ENCODE results near the gene GTF3C6.

GTF3C6 gene

GRCh38 chr6:110949679-110950285, 8.7 kb upstream of the GTF3C6 start:
- peaks cover 41% of the 10 kb centered on the region for H3K4me1 ChIP-seq (ENCODE audit: insufficient read depth, low read length, poor library complexity, severe bottlenecking)
- H3K9me3 ChIP-seq (ENCODE audit: insufficient read depth, low read depth, low read length), result no peaks in the 10 kb centered on the region
- TF ChIP-seq CTCF (conservative IDR thresholded peaks at IDR 0.05; ENCODE audit: low read length), result peak; percentile 74
- TF ChIP-seq EZH2phosphoT487 (IDR thresholded peaks at IDR 0.05; ENCODE audit: borderline replicate concordance), result no peak
- H4K20me1 ChIP-seq (ENCODE audit: insufficient read depth, low read length, poor library complexity, severe bottlenecking), result no peaks in the 10 kb centered on the region
- no peaks in the 10 kb centered on the region for H3K9me2 ChIP-seq (replicated peaks; ENCODE audit: low read depth, low read length)
- H3K27me3 ChIP-seq (ENCODE audit: insufficient read depth, low read length, poor library complexity, severe bottlenecking), result no peaks in the 10 kb centered on the region
- H3K36me3 ChIP-seq (ENCODE audit: insufficient read depth, low read length), result no peaks in the 10 kb centered on the region
- peak overlapping the region; percentile 49 for H3K4me3 ChIP-seq (ENCODE audit: low read length, poor library complexity, severe bottlenecking)
- H3K79me2 ChIP-seq (ENCODE audit: insufficient read depth, low read length), result peaks cover 11% of the 10 kb centered on the region; the same call in 1 of the 2 replicates
- H2AFZ ChIP-seq (ENCODE audit: low read length), result peak overlapping the region; percentile 71
- H3K9ac ChIP-seq (ENCODE audit: low read depth, low read length, poor library complexity, severe bottlenecking), result peak overlapping the region; percentile 69
- no peaks in the 10 kb centered on the region for H3F3A ChIP-seq (ENCODE audit: low read depth)
- H3K4me2 ChIP-seq (ENCODE audit: low read depth, low read length, poor library complexity, severe bottlenecking), result peak overlapping the region; percentile 69

DNA sequence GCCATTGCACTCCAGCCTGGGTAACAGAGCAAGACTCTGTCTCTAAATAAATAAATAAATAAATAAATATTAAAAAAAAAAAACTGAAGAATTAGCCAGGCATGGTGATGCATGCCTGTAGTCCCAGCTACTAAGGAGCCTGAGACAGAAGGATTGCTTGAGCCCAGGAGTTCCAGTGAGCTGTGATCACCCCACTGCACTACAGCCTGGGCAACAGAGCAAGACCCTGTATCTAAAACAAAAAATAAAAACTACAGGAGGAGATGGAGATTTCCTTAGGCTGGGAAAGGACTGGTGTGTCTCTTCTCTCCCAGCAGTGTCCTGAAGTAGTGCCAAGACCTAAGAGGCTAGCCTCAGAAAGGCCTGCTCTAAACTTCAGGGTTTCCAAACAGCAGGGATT, 8.1 kb upstream of the GTF3C6 start:
- TF ChIP-seq CTCF (conservative IDR thresholded peaks at IDR 0.05; ENCODE audit: low read length) (no peak), EZH2phosphoT487 (IDR thresholded peaks at IDR 0.05; ENCODE audit: borderline replicate concordance) (no peak)
- H3K27me3 ChIP-seq (ENCODE audit: insufficient read depth, low read length, poor library complexity, severe bottlenecking), result no peaks in the 10 kb centered on the region

DNA sequence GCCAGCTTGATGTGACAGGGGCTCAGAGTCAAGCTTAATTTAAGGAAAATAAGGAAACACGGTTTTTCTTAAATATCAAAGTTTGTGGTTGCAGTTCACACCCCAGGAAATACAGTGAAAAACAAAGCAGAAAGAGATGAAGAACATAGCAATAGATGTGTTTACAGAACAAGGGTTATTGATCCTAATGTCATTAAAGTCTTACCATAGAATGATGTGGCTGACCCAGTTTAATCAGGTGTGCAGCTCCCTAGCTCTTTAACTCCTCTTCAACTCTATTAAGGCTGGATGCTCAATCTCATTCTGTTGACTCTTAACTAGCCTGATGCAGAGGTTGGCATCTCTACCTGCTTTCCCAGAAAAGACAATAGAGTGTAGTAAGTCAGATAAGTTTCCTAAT, 7.5 kb upstream of the GTF3C6 start:
- no peaks in the 10 kb centered on the region for H4K20me1 ChIP-seq (ENCODE audit: insufficient read depth, low read length, poor library complexity, severe bottlenecking)
- peak overlapping the region; percentile 38; the same call in 1 of the 2 replicates for H2AFZ ChIP-seq (ENCODE audit: low read length)
- H3K79me2 ChIP-seq (ENCODE audit: insufficient read depth, low read length), result peaks cover 11% of the 10 kb centered on the region; the same call in 1 of the 2 replicates
- no peaks in the 10 kb centered on the region for H3K9me2 ChIP-seq (replicated peaks; ENCODE audit: low read depth, low read length)
- no peaks in the 10 kb centered on the region for H3K27me3 ChIP-seq (ENCODE audit: insufficient read depth, low read length, poor library complexity, severe bottlenecking)
- TF ChIP-seq EZH2phosphoT487 (IDR thresholded peaks at IDR 0.05; ENCODE audit: borderline replicate concordance) (no peak), CTCF (conservative IDR thresholded peaks at IDR 0.05; ENCODE audit: low read length) (no peak)
- H3F3A ChIP-seq (ENCODE audit: low read depth), result no peaks in the 10 kb centered on the region
- no peak overlapping the region for H3K4me3 ChIP-seq (ENCODE audit: low read length, poor library complexity, severe bottlenecking)
- H3K9me3 ChIP-seq (ENCODE audit: insufficient read depth, low read depth, low read length), result no peaks in the 10 kb centered on the region
- no peak overlapping the region for H3K4me2 ChIP-seq (ENCODE audit: low read depth, low read length, poor library complexity, severe bottlenecking)
- no peak overlapping the region for H3K9ac ChIP-seq (ENCODE audit: low read depth, low read length, poor library complexity, severe bottlenecking)
- no peaks in the 10 kb centered on the region for H3K36me3 ChIP-seq (ENCODE audit: insufficient read depth, low read length)
- peaks cover 36% of the 10 kb centered on the region for H3K4me1 ChIP-seq (ENCODE audit: insufficient read depth, low read length, poor library complexity, severe bottlenecking)

More for the DNA sequence above, 8.1 kb upstream of the GTF3C6 start:
- no peaks in the 10 kb centered on the region for H3K9me3 ChIP-seq (ENCODE audit: insufficient read depth, low read depth, low read length)
- H3K4me1 ChIP-seq (ENCODE audit: insufficient read depth, low read length, poor library complexity, severe bottlenecking), result peaks cover 36% of the 10 kb centered on the region
- no peaks in the 10 kb centered on the region for H4K20me1 ChIP-seq (ENCODE audit: insufficient read depth, low read length, poor library complexity, severe bottlenecking)
- H3K4me2 ChIP-seq (ENCODE audit: low read depth, low read length, poor library complexity, severe bottlenecking), result no peak overlapping the region
- no peaks in the 10 kb centered on the region for H3K9me2 ChIP-seq (replicated peaks; ENCODE audit: low read depth, low read length)
- no peak overlapping the region for H3K4me3 ChIP-seq (ENCODE audit: low read length, poor library complexity, severe bottlenecking)
- H3K79me2 ChIP-seq (ENCODE audit: insufficient read depth, low read length), result peaks cover 11% of the 10 kb centered on the region; the same call in 1 of the 2 replicates
- H3K36me3 ChIP-seq (ENCODE audit: insufficient read depth, low read length), result no peaks in the 10 kb centered on the region
- H3F3A ChIP-seq (ENCODE audit: low read depth), result no peaks in the 10 kb centered on the region
- no peak overlapping the region for H3K9ac ChIP-seq (ENCODE audit: low read depth, low read length, poor library complexity, severe bottlenecking)
- H2AFZ ChIP-seq (ENCODE audit: low read length), result peak overlapping the region; percentile 38; the same call in 1 of the 2 replicates
